ENCODE results near the gene ZFP36L2.
A peak's percentile ranks its signal among the peaks of the same experiment; 100 is the strongest.

Gene ZFP36L2

GRCh38 chr2:43188561-43189386, 37.6 kb downstream of the ZFP36L2 start:
- no peak for DNase-seq

GRCh38 chr2:43186679-43187374, 39.6 kb downstream of the ZFP36L2 start:
- DNase-seq, result no peak

- no peak for DNase-seq
These were observed 40.1 kb downstream of the ZFP36L2 start for GRCh38 chr2:43186321-43186678.

GRCh38 chr2:43185146-43185545, 41.3 kb downstream of the ZFP36L2 start:
- no peak for DNase-seq

GRCh38 chr2:43184339-43184895, 42.0 kb downstream of the ZFP36L2 start:
- DNase-seq, result no peak

- DNase-seq, result no peak
These were observed 42.7 kb downstream of the ZFP36L2 start for GRCh38 chr2:43183743-43184142.

GRCh38 chr2:43180897-43181296, 45.5 kb downstream of the ZFP36L2 start:
- no peak for DNase-seq

GRCh38 chr2:43179942-43180341, 46.5 kb downstream of the ZFP36L2 start:
- DNase-seq, result no peak

- peak in 9 of 51 donors; percentile 9 to 55 (median 23) for DNase-seq
These were observed 47.5 kb downstream of the ZFP36L2 start for GRCh38 chr2:43178602-43179542.

- no peak for DNase-seq
These were observed 48.3 kb downstream of the ZFP36L2 start for GRCh38 chr2:43178055-43178598.

GRCh38 chr2:43176449-43176848, 50.0 kb downstream of the ZFP36L2 start:
- no peak for DNase-seq

- DNase-seq, result no peak
These were observed 50.5 kb downstream of the ZFP36L2 start for GRCh38 chr2:43175876-43176275.

GRCh38 chr2:43175020-43175441, 51.4 kb downstream of the ZFP36L2 start:
- DNase-seq, result no peak

- peak in 3 of 51 donors; percentile 7 to 30 (median 21) for DNase-seq
These were observed 52.0 kb downstream of the ZFP36L2 start for GRCh38 chr2:43174368-43174916.
